Prostate gland (tissue), 2 donors: Measurements from ENCODE around the gene LIMCH1. TPM values are rescaled to one million over a fixed set of nuclear protein-coding genes. Genes with fewer than 3 reads are reported as not detected.

ENCODE experiments used
- DNase-seq: peaks from one replicate; pipeline ENCODE4 v3.0.0-alpha.2; 2019; ENCODE audit warnings: low spot score
- H3K27ac ChIP-seq, 2 donors: fragments of 200-600 bp; sonication (generic); 2 replicates each; pipeline ENCODE4 v1.5.1; 2017 to 2019
- H3K27me3 ChIP-seq: fragments of 200-600 bp; sonication (generic); replicated peaks from 2 replicates; pipeline ENCODE4 v1.5.1; 2019; ENCODE audit not compliant: insufficient read depth
- H3K36me3 ChIP-seq, 2 donors: fragments of 200-600 bp; sonication (generic); 1 replicate in 1 of 2; 2 replicates in 1 of 2; pipeline versions ENCODE4 v1.5.1 to v1.8.1; 2017 to 2019
- H3K4me1 ChIP-seq: fragments of 200-600 bp; sonication (generic); replicated peaks from 2 replicates; pipeline ENCODE4 v1.5.1; 2019
- H3K4me3 ChIP-seq, 2 donors: fragments of 200-600 bp; sonication (generic); 2 replicates each; pipeline ENCODE4 v1.5.1; 2017 to 2019
- H3K9me3 ChIP-seq: fragments of 200-600 bp; sonication (generic); 2 replicates; pipeline ENCODE4 v1.5.1; 2017
- POLR2A ChIP-seq: fragments of 450-650 bp; IDR thresholded peaks from one replicate; pipeline ENCODE4 v1.6.1; 2016; ENCODE audit warnings: antibody characterized with exemption, mild to moderate bottlenecking
- POLR2AphosphoS5 ChIP-seq: sonication (generic); formaldehyde crosslinking; IDR thresholded peaks from one replicate; pipeline ENCODE4 v1.6.1; 2017; ENCODE audit warnings: antibody characterized with exemption
- WGBS: methylation state at CpG from one replicate; pipeline ENCODE4 v1.1.5; 2018; 5-methylcytosine and 5-hydroxymethylcytosine counted together
- intact Hi-C: fragments of 100-400 bp; cut with DNase I; formaldehyde crosslinking; loops from one replicate; pipeline ENCODE4 v1.14.2; 2022
- total RNA-seq, 2 donors: library from RNA; depleted of rRNA; stranded (reverse); fragments of >200 nt; gene quantifications; one replicate each; pipeline ENCODE4 v1.1.0, GENCODE V29; 2016
- TF ChIP-seq, protein P1 (sequence below), 4 experiments: fragments of 200-600 bp in 2 of 4; fragments of 450-650 bp in 2 of 4; sonication (generic) in 2 of 4; IDR thresholded peaks; 1 replicate in 3 of 4; 2 replicates in 1 of 4; pipeline ENCODE4 v1.5.1; 2016 to 2019; ENCODE audit warnings: antibody characterized with exemption in 4 of 4, mild to moderate bottlenecking in 2 of 4, moderate library complexity in 2 of 4

LIMCH1 gene
- total RNA-seq, 2 donors from 2014 or later: 62.8 to 102 TPM

DNA sequence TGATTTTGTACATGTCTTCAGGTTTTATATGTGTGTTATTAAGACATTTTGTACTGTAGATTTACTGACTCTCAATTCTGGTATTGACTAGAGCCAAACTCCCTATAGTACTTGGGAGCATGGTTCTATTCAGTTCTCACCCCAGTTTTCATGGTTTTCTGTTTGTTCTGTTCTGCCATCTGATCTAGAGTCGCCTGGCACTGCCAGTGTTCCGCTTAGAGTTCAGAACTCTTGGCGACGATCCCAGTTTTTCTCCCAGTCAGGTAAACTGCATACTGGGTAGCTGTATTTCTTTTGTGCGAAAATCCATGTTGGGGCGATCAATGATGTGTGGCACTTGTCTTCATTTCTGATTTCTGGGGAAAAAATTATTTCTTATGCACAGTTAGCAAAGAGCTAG is 132.6 kb downstream of the LIMCH1 start:
- Histone ChIP-seq H3K4me3 (no peak overlapping the region), H3K36me3 (no peaks in the 10 kb centered on the region), H3K27ac (no peak overlapping the region), H3K9me3 (no peaks in the 10 kb centered on the region), H3K4me1 (no peaks in the 10 kb centered on the region), H3K27me3 (no peaks in the 10 kb centered on the region)
- 79% methylated on average over 6 of the region's 6 CpGs for WGBS
- peak; percentile 33 for DNase-seq
- peak; percentile 26 for TF ChIP-seq POLR2AphosphoS5
- TF ChIP-seq, protein P1, sequence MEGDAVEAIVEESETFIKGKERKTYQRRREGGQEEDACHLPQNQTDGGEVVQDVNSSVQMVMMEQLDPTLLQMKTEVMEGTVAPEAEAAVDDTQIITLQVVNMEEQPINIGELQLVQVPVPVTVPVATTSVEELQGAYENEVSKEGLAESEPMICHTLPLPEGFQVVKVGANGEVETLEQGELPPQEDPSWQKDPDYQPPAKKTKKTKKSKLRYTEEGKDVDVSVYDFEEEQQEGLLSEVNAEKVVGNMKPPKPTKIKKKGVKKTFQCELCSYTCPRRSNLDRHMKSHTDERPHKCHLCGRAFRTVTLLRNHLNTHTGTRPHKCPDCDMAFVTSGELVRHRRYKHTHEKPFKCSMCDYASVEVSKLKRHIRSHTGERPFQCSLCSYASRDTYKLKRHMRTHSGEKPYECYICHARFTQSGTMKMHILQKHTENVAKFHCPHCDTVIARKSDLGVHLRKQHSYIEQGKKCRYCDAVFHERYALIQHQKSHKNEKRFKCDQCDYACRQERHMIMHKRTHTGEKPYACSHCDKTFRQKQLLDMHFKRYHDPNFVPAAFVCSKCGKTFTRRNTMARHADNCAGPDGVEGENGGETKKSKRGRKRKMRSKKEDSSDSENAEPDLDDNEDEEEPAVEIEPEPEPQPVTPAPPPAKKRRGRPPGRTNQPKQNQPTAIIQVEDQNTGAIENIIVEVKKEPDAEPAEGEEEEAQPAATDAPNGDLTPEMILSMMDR (IDR thresholded peaks at IDR 0.05): no peak
- intact Hi-C loops: no loop called here

DNA sequence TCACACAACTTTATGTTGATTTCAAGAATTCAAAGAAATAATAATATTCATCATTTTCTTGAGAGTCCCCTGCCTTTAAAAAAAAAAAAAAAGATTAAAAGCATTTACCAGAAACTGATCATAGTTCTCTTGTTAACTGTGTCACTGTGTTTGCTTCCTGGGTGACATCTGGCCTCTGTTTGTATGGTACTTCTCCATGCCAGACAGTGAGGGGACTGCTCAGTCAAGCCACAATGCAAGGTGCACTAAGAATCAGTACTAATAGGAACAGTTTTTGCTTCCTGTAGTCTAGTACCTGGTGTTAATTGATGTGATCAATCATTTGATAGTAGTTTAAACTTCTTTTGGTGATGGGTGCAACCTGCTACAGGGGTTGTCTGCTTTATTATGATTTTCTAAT is 133.0 kb downstream of the LIMCH1 start:
- Histone ChIP-seq H3K36me3 (no peaks in the 10 kb centered on the region), H3K27ac (no peak overlapping the region), H3K4me3 (no peak overlapping the region), H3K9me3 (no peaks in the 10 kb centered on the region), H3K27me3 (no peaks in the 10 kb centered on the region), H3K4me1 (no peaks in the 10 kb centered on the region)
- intact Hi-C loops: no loop called here
- DNase-seq: no peak
- TF ChIP-seq POLR2A (no peak), POLR2AphosphoS5 (no peak)
- TF ChIP-seq, protein P1 (IDR thresholded peaks at IDR 0.05): no peak

DNA sequence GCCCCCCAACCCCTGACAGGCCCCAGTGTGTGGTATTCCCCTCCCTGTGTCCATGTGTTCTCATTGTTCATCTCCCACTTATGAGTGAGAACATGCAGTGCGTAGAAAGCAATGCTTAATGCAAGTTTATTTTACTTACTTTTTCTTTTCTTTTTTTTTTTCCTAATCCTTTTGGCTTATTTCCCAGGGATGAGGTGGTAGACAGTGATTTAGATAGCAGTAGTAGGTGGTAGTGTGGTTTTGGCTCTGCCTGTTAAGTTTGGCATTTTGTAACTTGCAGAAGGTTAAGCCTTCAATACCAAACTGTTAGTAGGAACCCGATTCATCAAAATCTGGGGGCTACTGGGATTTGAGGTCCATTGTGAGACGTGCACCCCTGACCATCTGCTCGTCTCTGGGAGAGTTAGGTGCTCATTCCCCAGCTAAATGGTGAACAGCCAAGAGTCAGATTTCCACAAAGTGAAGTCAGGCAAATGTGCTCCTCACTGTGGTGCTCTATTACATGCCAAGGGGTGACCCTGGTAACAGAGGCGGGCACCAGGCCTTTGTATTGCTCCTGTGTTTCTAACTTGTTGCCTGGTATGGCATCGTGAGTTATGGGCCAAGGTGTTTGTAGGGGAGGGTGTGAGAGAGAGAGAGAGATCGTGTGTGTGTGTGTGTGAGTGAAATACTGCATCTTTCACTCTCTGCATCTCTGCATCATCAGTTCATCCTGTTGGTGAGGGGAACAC is 140.3 kb downstream of the LIMCH1 start:
- no peak overlapping the region for H3K4me3 ChIP-seq
- no peaks in the 10 kb centered on the region for H3K27me3 ChIP-seq
- intact Hi-C loops: no loop called here
- H3K9me3 ChIP-seq: no peaks in the 10 kb centered on the region
- no peaks in the 10 kb centered on the region for H3K36me3 ChIP-seq
- DNase-seq: no peak
- no peak for TF ChIP-seq POLR2A
- H3K27ac ChIP-seq: no peak overlapping the region
- WGBS: 77% methylated on average over 7 of the region's 7 CpGs
- H3K4me1 ChIP-seq: no peaks in the 10 kb centered on the region

DNA sequence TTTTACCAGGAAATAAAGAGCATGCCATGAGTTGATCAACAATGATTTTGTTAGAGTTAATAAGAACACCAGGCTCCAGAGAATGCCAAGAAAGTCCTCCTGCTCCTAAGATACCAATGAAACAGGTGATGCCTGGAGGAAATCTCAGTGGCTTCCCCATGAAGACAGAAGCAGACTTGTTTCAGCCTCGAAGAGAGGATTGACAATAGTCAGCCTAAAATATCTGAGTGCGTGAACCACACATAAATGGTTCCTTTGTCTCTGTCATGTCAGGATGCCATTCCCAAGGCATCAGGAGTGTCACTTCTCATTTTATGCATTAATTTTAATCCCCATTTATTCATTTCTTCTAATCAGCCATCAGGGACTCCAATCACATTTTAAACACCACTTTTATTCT is 141.0 kb downstream of the LIMCH1 start:
- no peaks in the 10 kb centered on the region for H3K9me3 ChIP-seq
- TF ChIP-seq POLR2A (no peak), POLR2AphosphoS5 (no peak)
- TF ChIP-seq, protein P1 (IDR thresholded peaks at IDR 0.05): no peak
- H3K27me3 ChIP-seq: no peaks in the 10 kb centered on the region
- H3K4me1 ChIP-seq: no peaks in the 10 kb centered on the region
- H3K27ac ChIP-seq: no peak overlapping the region
- intact Hi-C loops: no loop called here
- no peak for DNase-seq
- no peak overlapping the region for H3K4me3 ChIP-seq
- WGBS: 78% methylated on average over 2 of the region's 2 CpGs
- H3K36me3 ChIP-seq: no peaks in the 10 kb centered on the region

DNA sequence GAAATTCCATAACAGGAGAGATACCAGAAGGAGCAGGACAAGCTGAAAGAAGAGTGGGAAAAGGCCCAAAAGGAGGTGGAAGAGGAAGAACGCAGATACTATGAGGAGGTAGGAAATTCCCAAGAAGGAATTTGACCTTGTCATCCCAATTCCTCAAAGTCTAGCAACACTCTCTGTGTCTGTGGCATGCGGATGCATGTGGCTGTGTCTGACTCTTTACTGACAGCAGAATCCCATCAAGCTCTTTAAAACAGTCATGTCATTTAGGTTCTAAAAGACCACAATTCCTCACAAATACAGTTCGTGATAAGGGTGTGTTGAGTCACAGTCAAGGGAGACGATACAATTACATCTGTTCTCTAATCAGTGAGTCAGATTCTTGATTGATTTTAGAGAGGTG is 142.0 kb downstream of the LIMCH1 start:
- intact Hi-C loops: no loop called here
- TF ChIP-seq, protein P1 (IDR thresholded peaks at IDR 0.05): no peak
- TF ChIP-seq POLR2A (no peak), POLR2AphosphoS5 (no peak)
- H3K27me3 ChIP-seq: no peaks in the 10 kb centered on the region
- H3K9me3 ChIP-seq: no peaks in the 10 kb centered on the region
- no peaks in the 10 kb centered on the region for H3K4me1 ChIP-seq
- no peak overlapping the region for H3K4me3 ChIP-seq
- H3K27ac ChIP-seq: no peak overlapping the region
- H3K36me3 ChIP-seq: no peaks in the 10 kb centered on the region
- no peak for DNase-seq
- WGBS: 85% methylated on average over 4 of the region's 4 CpGs
